ENCODE measurements around the gene RFLNA. TPM values are rescaled to one million over a fixed set of nuclear protein-coding genes. Genes with fewer than 3 reads are reported as not detected.
A peak's percentile ranks its signal among the peaks of the same experiment; 100 is the strongest.

Gene RFLNA
- total and polyA plus RNA-seq, 4 donors, result 12.7 to 35.5 (median 18.4) TPM

DNA sequence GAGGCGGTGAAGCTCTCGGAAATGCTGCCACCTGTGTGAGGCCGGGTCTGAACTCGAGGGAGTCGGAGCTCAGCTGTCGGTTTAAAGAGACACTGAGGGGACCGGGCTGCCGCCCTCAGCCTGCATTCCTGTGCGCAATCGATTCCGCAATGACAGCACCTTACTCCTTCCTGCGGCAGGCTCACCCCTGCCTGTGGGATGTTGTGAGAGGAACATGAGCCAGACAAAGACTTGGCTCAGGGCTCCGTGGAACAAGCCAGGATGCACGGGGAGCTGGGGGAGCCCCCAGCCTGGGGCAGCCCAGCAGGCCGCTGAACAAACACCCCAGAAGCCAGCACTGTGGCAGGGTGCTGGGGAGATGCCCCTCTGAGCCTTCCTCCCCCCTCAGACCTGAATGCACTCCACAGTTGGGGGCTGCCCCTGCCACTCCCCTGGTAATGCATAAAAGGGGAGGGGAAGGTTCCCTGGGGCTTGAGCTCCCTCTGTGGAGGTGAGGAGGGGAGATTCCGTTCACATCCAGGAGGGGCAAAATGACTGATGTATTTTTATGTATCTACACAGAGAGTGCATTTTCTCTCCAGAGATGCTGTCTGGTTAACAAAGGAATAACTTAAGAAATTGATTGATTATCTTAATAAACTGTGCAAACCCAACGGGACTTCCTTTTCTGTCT, 20.6 kb downstream of the RFLNA start:
- no peaks in the 10 kb centered on the region for H3K9me3 ChIP-seq (ENCODE audit: control insufficient read depth, insufficient read depth, low read length)
- 53% methylated on average over 14 of the region's 17 CpGs for WGBS (ENCODE audit: insufficient coverage)
- H3K4me3 ChIP-seq (ENCODE audit: low read depth, low read length), result no peak overlapping the region
- no peaks in the 10 kb centered on the region for H3K27me3 ChIP-seq (ENCODE audit: control insufficient read depth, insufficient read depth, low read length)
- H3K27ac ChIP-seq (ENCODE audit: low read depth, low read length), result no peak overlapping the region
- peaks cover 22% of the 10 kb centered on the region for H3K36me3 ChIP-seq (ENCODE audit: control insufficient read depth, insufficient read depth, low read length)
- DNase-seq (ENCODE audit: low read depth in 4 of 6, low spot score in 6 of 6), result peak in 2 of 6 donors; percentile 27 to 52
- peaks cover 23% of the 10 kb centered on the region for H3K4me1 ChIP-seq (ENCODE audit: control insufficient read depth, insufficient read depth, low read length)

DNA sequence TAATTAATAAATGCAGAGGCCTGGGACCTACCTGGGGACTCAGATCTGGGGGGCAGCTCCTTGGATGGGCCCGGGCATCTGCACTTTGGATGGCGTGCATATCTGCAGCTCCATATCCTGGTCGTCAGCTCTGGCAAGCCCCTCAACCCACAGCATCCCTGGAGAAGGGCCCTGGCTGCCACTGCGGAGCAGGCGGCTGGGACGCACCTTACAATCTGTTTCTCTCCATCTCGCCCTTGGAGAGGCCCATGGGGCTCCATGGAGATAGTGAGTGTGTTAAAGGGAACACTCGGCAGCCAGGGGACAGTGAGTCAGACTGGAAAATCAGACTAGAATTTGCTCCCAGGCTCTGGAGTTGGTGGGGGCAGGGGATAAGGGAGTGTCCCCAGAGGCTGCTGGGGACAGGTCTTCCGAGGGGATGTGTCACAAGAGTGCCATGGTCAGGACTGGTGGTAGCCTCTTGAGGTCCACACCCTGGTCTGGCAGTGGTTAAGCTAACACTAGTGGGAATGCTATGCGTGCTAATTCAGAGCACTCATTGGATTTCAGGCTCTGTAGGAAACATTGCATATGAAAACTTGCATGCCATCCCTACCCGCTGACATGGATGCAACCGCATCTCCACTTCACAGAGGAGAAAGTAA, 21.5 kb downstream of the RFLNA start:
- no peaks in the 10 kb centered on the region for H3K27me3 ChIP-seq (ENCODE audit: control insufficient read depth, insufficient read depth, low read length)
- H3K4me3 ChIP-seq (ENCODE audit: low read depth, low read length), result no peak overlapping the region
- H3K36me3 ChIP-seq (ENCODE audit: control insufficient read depth, insufficient read depth, low read length), result peaks cover 22% of the 10 kb centered on the region
- no peak overlapping the region for H3K27ac ChIP-seq (ENCODE audit: low read depth, low read length)
- 80% methylated on average over 10 of the region's 12 CpGs for WGBS (ENCODE audit: insufficient coverage)
- no peak for DNase-seq (ENCODE audit: low read depth in 4 of 6, low spot score in 6 of 6)
- H3K9me3 ChIP-seq (ENCODE audit: control insufficient read depth, insufficient read depth, low read length), result no peaks in the 10 kb centered on the region
- peaks cover 23% of the 10 kb centered on the region for H3K4me1 ChIP-seq (ENCODE audit: control insufficient read depth, insufficient read depth, low read length)

DNA sequence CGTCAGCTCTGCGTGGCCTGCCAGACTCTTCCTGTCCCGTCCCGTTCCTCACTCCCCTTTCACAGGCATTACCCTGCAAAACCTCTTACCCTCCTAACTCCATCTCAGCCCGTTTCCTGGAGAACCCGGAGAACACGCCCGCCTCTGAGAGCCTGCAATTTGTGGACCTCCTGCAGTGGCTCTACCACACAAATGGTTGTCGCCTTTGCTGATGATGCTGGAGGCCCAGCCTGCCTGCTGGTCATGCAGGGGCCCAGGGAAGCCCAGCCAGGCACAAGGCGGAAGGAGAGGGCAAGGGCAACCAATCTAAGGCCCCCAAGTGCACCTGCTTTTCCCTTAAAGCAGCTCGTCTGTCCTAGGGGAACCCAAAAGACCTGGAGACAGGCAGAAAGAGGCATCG, 22.5 kb downstream of the RFLNA start:
- Histone ChIP-seq H3K9me3 (ENCODE audit: control insufficient read depth, insufficient read depth, low read length) (no peaks in the 10 kb centered on the region), H3K27ac (ENCODE audit: low read depth, low read length) (no peak overlapping the region), H3K4me3 (ENCODE audit: low read depth, low read length) (no peak overlapping the region), H3K36me3 (ENCODE audit: control insufficient read depth, insufficient read depth, low read length) (peaks cover 26% of the 10 kb centered on the region), H3K27me3 (ENCODE audit: control insufficient read depth, insufficient read depth, low read length) (no peaks in the 10 kb centered on the region), H3K4me1 (ENCODE audit: control insufficient read depth, insufficient read depth, low read length) (peaks cover 23% of the 10 kb centered on the region)
- WGBS (ENCODE audit: insufficient coverage), result 72% methylated on average over 12 of the region's 12 CpGs
- DNase-seq (ENCODE audit: low read depth in 4 of 6, low spot score in 6 of 6), result no peak

DNA sequence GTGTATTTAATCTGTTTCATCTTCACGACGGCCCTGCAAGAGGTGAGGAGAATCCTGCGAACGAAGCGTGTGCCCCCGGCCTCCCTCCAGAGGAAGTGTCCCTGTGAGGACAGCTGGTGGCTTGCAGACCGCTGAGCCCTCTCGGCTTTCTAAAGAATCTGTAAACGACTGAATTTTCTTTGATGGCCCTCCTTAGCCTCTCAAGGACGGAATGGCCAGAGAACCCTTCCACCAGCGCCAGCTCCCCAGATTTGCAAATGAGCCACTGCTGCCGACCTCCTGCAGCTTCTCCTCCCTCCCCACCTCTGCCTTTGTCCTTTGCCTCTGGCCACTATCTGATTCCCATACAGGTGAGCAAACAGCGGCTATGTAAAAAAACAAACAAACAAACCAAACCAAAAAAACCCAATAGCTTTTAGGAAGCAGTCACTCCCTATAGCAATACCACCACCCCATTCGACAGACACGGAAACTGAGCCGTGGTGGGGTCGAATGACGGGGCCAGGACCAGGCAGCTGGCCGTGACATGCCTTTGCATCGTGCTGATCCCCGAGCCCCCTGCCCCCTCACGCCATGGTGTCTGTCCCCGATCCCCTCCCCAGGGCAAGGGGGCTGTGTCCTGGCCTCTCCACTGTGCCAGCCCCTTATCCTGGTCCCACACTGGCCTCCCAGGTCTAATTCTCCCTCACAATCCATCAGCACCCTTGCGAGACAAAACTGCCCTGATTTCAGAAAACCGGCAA, 23.6 kb downstream of the RFLNA start:
- Histone ChIP-seq H3K4me3 (ENCODE audit: low read depth, low read length) (no peak overlapping the region), H3K27me3 (ENCODE audit: control insufficient read depth, insufficient read depth, low read length) (no peaks in the 10 kb centered on the region), H3K4me1 (ENCODE audit: control insufficient read depth, insufficient read depth, low read length) (peaks cover 23% of the 10 kb centered on the region), H3K36me3 (ENCODE audit: control insufficient read depth, insufficient read depth, low read length) (peaks cover 29% of the 10 kb centered on the region), H3K9me3 (ENCODE audit: control insufficient read depth, insufficient read depth, low read length) (peaks cover 4% of the 10 kb centered on the region), H3K27ac (ENCODE audit: low read depth, low read length) (no peak overlapping the region)
- no peak for DNase-seq (ENCODE audit: low read depth in 4 of 6, low spot score in 6 of 6)
- WGBS (ENCODE audit: insufficient coverage), result 57% methylated on average over 25 of the region's 25 CpGs

DNA sequence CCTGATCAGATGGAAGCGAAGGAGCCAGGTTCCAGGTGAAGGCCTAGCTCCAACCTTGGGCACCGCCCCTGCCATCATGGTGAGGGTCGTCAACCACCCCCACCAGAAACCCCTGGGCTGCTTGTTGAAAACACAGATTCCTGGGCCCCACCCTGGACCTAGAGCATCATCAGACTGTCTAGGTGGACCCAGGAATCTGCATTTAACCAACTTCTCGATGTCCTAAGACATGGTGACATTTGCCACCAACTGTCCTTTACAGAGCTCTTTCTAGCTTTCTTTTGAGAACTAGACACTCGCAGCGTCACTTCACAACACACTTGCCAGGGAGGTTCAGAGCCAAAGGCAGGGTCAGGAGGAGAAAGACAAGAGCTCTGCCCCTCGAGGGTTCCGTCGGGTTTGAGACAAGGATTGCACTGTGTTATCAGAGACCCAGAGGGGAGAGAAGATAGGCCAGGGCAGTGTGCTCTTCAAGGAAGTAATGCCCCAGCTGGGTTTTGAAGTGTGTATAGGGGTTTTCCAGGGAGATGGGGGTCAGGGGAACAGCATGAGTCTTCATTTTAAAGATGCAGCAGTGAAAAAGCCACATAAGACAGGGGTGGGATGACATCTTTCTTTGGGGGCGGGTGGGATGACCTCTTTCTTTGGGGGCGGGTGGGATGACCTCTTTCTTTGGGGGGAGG, 24.6 kb downstream of the RFLNA start:
- peaks cover 12% of the 10 kb centered on the region for H3K9me3 ChIP-seq (ENCODE audit: control insufficient read depth, insufficient read depth, low read length)
- 88% methylated on average over 9 of the region's 11 CpGs for WGBS (ENCODE audit: insufficient coverage)
- DNase-seq (ENCODE audit: low read depth in 4 of 6, low spot score in 6 of 6), result no peak

DNA sequence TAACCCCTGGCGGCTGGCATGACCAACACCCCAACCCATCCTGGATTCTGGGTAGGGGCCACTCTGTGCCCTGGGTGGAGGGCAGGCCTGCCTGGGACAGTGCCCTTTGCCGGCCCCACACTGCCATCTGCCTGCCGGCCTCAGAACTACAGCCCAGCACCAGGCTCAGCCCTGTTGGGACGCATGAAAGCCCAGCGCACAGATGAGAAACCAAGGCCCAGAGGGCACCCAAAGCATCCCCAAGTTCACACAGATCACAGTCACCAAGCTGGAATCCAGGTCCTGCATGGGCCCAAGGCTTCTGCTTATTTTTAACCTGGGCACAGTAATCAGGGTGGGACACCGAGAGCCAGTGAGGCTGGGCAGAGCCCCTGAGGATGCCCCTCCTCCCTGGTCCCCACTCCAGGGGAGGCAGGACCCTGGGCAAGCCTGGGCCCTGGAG, 26.2 kb downstream of the RFLNA start:
- WGBS (ENCODE audit: insufficient coverage), result 50% methylated on average over 6 of the region's 6 CpGs
- H3K9me3 ChIP-seq (ENCODE audit: control insufficient read depth, insufficient read depth, low read length), result peaks cover 13% of the 10 kb centered on the region
- H3K4me3 ChIP-seq (ENCODE audit: low read depth, low read length), result no peak overlapping the region
- no peaks in the 10 kb centered on the region for H3K27me3 ChIP-seq (ENCODE audit: control insufficient read depth, insufficient read depth, low read length)
- no peak overlapping the region for H3K27ac ChIP-seq (ENCODE audit: low read depth, low read length)
- H3K4me1 ChIP-seq (ENCODE audit: control insufficient read depth, insufficient read depth, low read length), result peaks cover 19% of the 10 kb centered on the region
- DNase-seq (ENCODE audit: low read depth in 4 of 6, low spot score in 6 of 6), result peak in 3 of 6 donors; percentile 18 to 62 (median 38)
- peaks cover 37% of the 10 kb centered on the region for H3K36me3 ChIP-seq (ENCODE audit: control insufficient read depth, insufficient read depth, low read length)

More for the DNA sequence above, 24.6 kb downstream of the RFLNA start:
- H3K4me1 ChIP-seq (ENCODE audit: control insufficient read depth, insufficient read depth, low read length), result peaks cover 23% of the 10 kb centered on the region
- H3K36me3 ChIP-seq (ENCODE audit: control insufficient read depth, insufficient read depth, low read length), result peaks cover 31% of the 10 kb centered on the region
- H3K4me3 ChIP-seq (ENCODE audit: low read depth, low read length), result no peak overlapping the region
- H3K27me3 ChIP-seq (ENCODE audit: control insufficient read depth, insufficient read depth, low read length), result no peaks in the 10 kb centered on the region
- no peak overlapping the region for H3K27ac ChIP-seq (ENCODE audit: low read depth, low read length)

DNA sequence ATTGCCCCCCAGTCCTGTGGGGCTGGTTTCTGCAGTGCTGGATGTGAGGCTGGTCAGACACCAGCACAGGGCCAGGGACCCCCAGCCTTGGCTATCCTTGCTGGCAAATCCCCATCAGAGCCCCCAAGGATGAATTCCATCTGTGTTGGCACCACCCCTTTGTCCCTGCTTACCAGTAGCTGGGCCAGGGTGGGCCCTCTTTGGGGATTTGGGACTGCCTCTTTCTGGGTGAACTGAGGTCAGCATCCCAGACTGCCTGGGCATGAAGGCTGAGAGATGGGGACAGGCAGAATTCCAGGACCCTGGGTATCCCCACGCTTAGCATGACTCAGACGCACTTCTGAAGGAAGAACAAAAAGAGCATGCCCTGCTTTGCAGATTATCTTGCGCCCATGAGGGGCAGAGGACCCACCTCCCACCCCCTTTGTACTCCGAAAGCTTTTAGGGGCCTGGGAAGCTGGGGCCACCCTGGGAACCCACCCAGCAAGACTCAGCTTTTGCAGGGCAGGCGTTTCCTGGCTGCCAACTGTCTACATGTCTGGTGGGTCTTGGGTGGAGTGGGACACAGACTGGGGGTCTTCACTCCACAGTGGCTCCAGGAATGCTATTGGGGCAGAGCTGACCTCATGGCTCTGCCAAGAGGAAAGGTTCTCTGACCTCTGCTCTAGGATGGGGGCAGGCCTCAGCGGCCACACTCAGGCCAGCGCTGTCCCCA, 26.8 kb downstream of the RFLNA start:
- 94% methylated on average over 5 of the region's 7 CpGs for WGBS (ENCODE audit: insufficient coverage)
- Histone ChIP-seq H3K4me3 (ENCODE audit: low read depth, low read length) (no peak overlapping the region), H3K27ac (ENCODE audit: low read depth, low read length) (no peak overlapping the region), H3K27me3 (ENCODE audit: control insufficient read depth, insufficient read depth, low read length) (no peaks in the 10 kb centered on the region), H3K9me3 (ENCODE audit: control insufficient read depth, insufficient read depth, low read length) (peaks cover 13% of the 10 kb centered on the region), H3K36me3 (ENCODE audit: control insufficient read depth, insufficient read depth, low read length) (peaks cover 43% of the 10 kb centered on the region), H3K4me1 (ENCODE audit: control insufficient read depth, insufficient read depth, low read length) (peaks cover 19% of the 10 kb centered on the region)
- DNase-seq (ENCODE audit: low read depth in 4 of 6, low spot score in 6 of 6), result no peak

DNA sequence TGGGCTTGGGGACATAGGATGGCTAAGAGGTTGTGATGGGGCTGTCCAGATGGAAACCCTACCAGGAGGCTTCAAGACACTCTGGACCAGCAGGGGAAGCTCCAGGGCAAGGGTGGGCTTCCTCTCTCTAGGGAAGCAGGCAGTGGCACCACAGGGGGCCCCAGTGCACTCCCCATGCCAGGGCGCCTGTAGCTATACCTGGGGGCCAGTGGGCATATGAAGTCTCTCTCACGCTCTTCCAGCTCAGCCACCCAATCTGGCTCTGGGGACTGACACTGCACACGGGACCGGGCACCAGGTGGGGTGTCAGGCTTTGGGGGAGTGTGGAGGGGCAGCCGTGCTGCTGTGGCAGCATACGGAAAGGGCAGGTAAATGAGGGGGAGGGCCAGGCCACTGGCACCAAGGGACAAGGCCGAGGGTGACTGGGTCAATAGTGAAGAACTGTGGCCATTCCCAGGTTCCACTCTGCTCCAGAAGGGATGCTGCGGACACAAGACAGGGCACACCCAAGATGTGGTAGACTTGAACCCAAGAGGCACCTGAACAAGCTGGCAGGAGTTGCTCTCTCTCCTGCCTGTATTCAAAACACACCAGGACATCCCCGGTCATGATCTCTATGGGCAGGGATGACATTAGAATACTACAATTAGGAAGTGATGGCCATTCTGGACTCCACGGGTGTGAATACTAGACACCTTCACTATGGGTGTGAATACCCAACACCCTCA, 27.5 kb downstream of the RFLNA start:
- 94% methylated on average over 8 of the region's 10 CpGs for WGBS (ENCODE audit: insufficient coverage)
- no peak overlapping the region for H3K27ac ChIP-seq (ENCODE audit: low read depth, low read length)
- H3K4me1 ChIP-seq (ENCODE audit: control insufficient read depth, insufficient read depth, low read length), result peaks cover 17% of the 10 kb centered on the region
- peaks cover 50% of the 10 kb centered on the region for H3K36me3 ChIP-seq (ENCODE audit: control insufficient read depth, insufficient read depth, low read length)
- no peak overlapping the region for H3K4me3 ChIP-seq (ENCODE audit: low read depth, low read length)
- DNase-seq (ENCODE audit: low read depth in 4 of 6, low spot score in 6 of 6), result no peak
- peaks cover 13% of the 10 kb centered on the region for H3K9me3 ChIP-seq (ENCODE audit: control insufficient read depth, insufficient read depth, low read length)
- H3K27me3 ChIP-seq (ENCODE audit: control insufficient read depth, insufficient read depth, low read length), result no peaks in the 10 kb centered on the region
